Type B pancreatic cell (in vitro differentiated cells): Measurements from ENCODE around the gene DCHS1. TPM values are rescaled to one million over a fixed set of nuclear protein-coding genes. Genes with fewer than 3 reads are reported as not detected.

Experiments
- DNase-seq: peaks from one replicate; pipeline ENCODE4 v3.0.0; 2021; ENCODE audit warnings: mixed read lengths; ENCODE audit not compliant: unreplicated experiment; ENCODE audit errors: extremely low spot score
- H3K27ac Mint-ChIP-seq: 2 replicates; pipeline ENCODE4 v1.8.0; 2021; ENCODE audit warnings: mild to moderate bottlenecking, mixed read lengths
- H3K27me3 Mint-ChIP-seq: 2 replicates; pipeline ENCODE4 v1.8.0; 2021; ENCODE audit warnings: mixed read lengths
- H3K36me3 Mint-ChIP-seq: 2 replicates; pipeline ENCODE4 v1.8.0; 2021; ENCODE audit warnings: mixed read lengths
- H3K4me1 Mint-ChIP-seq: one replicate; pipeline ENCODE4 v1.8.0; 2021; ENCODE audit warnings: mixed read lengths; ENCODE audit not compliant: unreplicated experiment
- H3K4me3 Mint-ChIP-seq: 2 replicates; pipeline ENCODE4 v1.8.0; 2021; ENCODE audit warnings: mild to moderate bottlenecking, mixed read lengths
- H3K9me3 Mint-ChIP-seq: 2 replicates; pipeline ENCODE4 v1.8.0; 2021; ENCODE audit warnings: mixed read lengths
- CTCF ChIP-seq: fragments of 200-600 bp; sonication (generic); conservative IDR thresholded peaks from 2 replicates; pipeline ENCODE4 v1.5.0; 2021; ENCODE audit warnings: antibody characterized with exemption, mild to moderate bottlenecking
- total RNA-seq: library from RNA; stranded (reverse); gene quantifications from 2 replicates; pipeline ENCODE4 v1.2.1, GENCODE V29; 2021; ENCODE audit warnings: low replicate concordance

The DCHS1 gene
- total RNA-seq, 1 donor from 2014 or later = 54.9 TPM

- H3K27ac Mint-ChIP-seq = no peak overlapping the region
- TF ChIP-seq CTCF = no peak
- H3K4me1 Mint-ChIP-seq = peaks cover 4% of the 10 kb centered on the region
- peaks cover 20% of the 10 kb centered on the region for H3K36me3 Mint-ChIP-seq
- H3K9me3 Mint-ChIP-seq = no peaks in the 10 kb centered on the region
- no peak for DNase-seq
- H3K27me3 Mint-ChIP-seq = no peaks in the 10 kb centered on the region
- no peak overlapping the region for H3K4me3 Mint-ChIP-seq
Measured at GRCh38 chr11:6613496-6613895, 42.1 kb downstream of the DCHS1 start.

GRCh38 chr11:6612213-6613041 is 43.2 kb downstream of the DCHS1 start, which contains the start of gene TAF10:
TAF10 (minus strand) TSS chr11:6612216; CDS start chr11:6612189, 27 bp downstream.
- DNase-seq = peak; percentile 96
- TF ChIP-seq CTCF = peak; percentile 71
- Mint-ChIP-seq H3K9me3 (no peaks in the 10 kb centered on the region), H3K27ac (peak within 1 kb of the TSS; percentile 95), H3K27me3 (no peaks in the 10 kb centered on the region), H3K4me1 (peaks cover 9% of the 10 kb centered on the region), H3K36me3 (peaks cover 22% of the 10 kb centered on the region), H3K4me3 (peak within 1 kb of the TSS; percentile 91)

GRCh38 chr11:6611963-6612212 is 43.7 kb downstream of the DCHS1 start:
- Mint-ChIP-seq H3K4me3 (peak overlapping the region; percentile 91), H3K36me3 (peaks cover 24% of the 10 kb centered on the region), H3K27ac (peak overlapping the region; percentile 95), H3K9me3 (no peaks in the 10 kb centered on the region), H3K4me1 (peaks cover 15% of the 10 kb centered on the region), H3K27me3 (no peaks in the 10 kb centered on the region)
- no peak for TF ChIP-seq CTCF
- DNase-seq = no peak

- peak; percentile 40 for DNase-seq
- no peak for TF ChIP-seq CTCF
- peak overlapping the region; percentile 91 for H3K4me3 Mint-ChIP-seq
- H3K36me3 Mint-ChIP-seq = peaks cover 24% of the 10 kb centered on the region
- peaks cover 20% of the 10 kb centered on the region for H3K4me1 Mint-ChIP-seq
- peak overlapping the region; percentile 95 for H3K27ac Mint-ChIP-seq
- no peaks in the 10 kb centered on the region for H3K27me3 Mint-ChIP-seq
- no peaks in the 10 kb centered on the region for H3K9me3 Mint-ChIP-seq
Measured at GRCh38 chr11:6611092-6611962, 44.3 kb downstream of the DCHS1 start.

- Mint-ChIP-seq H3K4me1 (peaks cover 25% of the 10 kb centered on the region), H3K27me3 (no peaks in the 10 kb centered on the region), H3K27ac (peak overlapping the region; percentile 95), H3K36me3 (peaks cover 18% of the 10 kb centered on the region), H3K4me3 (peak overlapping the region; percentile 91), H3K9me3 (no peaks in the 10 kb centered on the region)
- TF ChIP-seq CTCF = no peak
- DNase-seq = no peak
Measured at GRCh38 chr11:6610591-6610990, 45.0 kb downstream of the DCHS1 start.
